BLaER1 (cell line): Measurements from ENCODE around the gene USP35.

Source experiments
- H3K27ac ChIP-seq: shearing (Covaris generic); formaldehyde crosslinking; 2 replicates; pipeline ENCODE4 v1.8.1; 2022
- H3K27me3 ChIP-seq: shearing (Covaris generic); formaldehyde crosslinking; 2 replicates; pipeline ENCODE4 v1.8.1; 2022
- H3K36me3 ChIP-seq: shearing (Covaris generic); formaldehyde crosslinking; 2 replicates; pipeline ENCODE4 v1.8.1; 2022
- H3K4me1 ChIP-seq: shearing (Covaris generic); formaldehyde crosslinking; 2 replicates; pipeline ENCODE4 v1.8.1; 2022
- H3K4me2 ChIP-seq: shearing (Covaris generic); formaldehyde crosslinking; 2 replicates; pipeline ENCODE4 v1.8.1; 2022
- H3K4me3 ChIP-seq: shearing (Covaris generic); formaldehyde crosslinking; 2 replicates; pipeline ENCODE4 v1.8.1; 2022
- H3K9ac ChIP-seq: shearing (Covaris generic); formaldehyde crosslinking; 2 replicates; pipeline ENCODE4 v1.8.1; 2022
- H3K9me3 ChIP-seq: shearing (Covaris generic); formaldehyde crosslinking; 2 replicates; pipeline ENCODE4 v1.8.1; 2022
- H4K20me1 ChIP-seq: shearing (Covaris generic); formaldehyde crosslinking; 2 replicates; pipeline ENCODE4 v1.8.1; 2022
- Cebpa-rat ChIP-seq: shearing (Covaris generic); IDR thresholded peaks from 2 replicates; pipeline ENCODE4 v1.8.1; 2022

The USP35 gene

GRCh38 chr11:78244080-78244479, 55.4 kb downstream of the USP35 start:
- TF ChIP-seq Cebpa-rat = no peak
- peaks cover 29% of the 10 kb centered on the region; the same call in 1 of the 2 replicates for H4K20me1 ChIP-seq
- no peak overlapping the region for H3K4me3 ChIP-seq
- peaks cover 61% of the 10 kb centered on the region for H3K9me3 ChIP-seq
- H3K4me2 ChIP-seq = no peak overlapping the region
- peaks cover 87% of the 10 kb centered on the region for H3K36me3 ChIP-seq
- H3K27me3 ChIP-seq = no peaks in the 10 kb centered on the region
- no peak overlapping the region for H3K27ac ChIP-seq
- H3K4me1 ChIP-seq = peaks cover 9% of the 10 kb centered on the region; the same call in 1 of the 2 replicates
- no peak overlapping the region for H3K9ac ChIP-seq

GRCh38 chr11:78244546-78245255, 56.0 kb downstream of the USP35 start:
- peaks cover 23% of the 10 kb centered on the region; the same call in 1 of the 2 replicates for H4K20me1 ChIP-seq
- H3K27ac ChIP-seq = no peak overlapping the region
- peaks cover 9% of the 10 kb centered on the region; the same call in 1 of the 2 replicates for H3K4me1 ChIP-seq
- no peaks in the 10 kb centered on the region for H3K27me3 ChIP-seq
- peaks cover 87% of the 10 kb centered on the region for H3K36me3 ChIP-seq
- no peak overlapping the region for H3K4me2 ChIP-seq
- peaks cover 55% of the 10 kb centered on the region for H3K9me3 ChIP-seq
- TF ChIP-seq Cebpa-rat = no peak
- no peak overlapping the region for H3K9ac ChIP-seq
- no peak overlapping the region for H3K4me3 ChIP-seq

- no peak for TF ChIP-seq Cebpa-rat
- peaks cover 48% of the 10 kb centered on the region for H4K20me1 ChIP-seq
Observed at GRCh38 chr11:78248191-78248590, 59.5 kb downstream of the USP35 start.

DNA sequence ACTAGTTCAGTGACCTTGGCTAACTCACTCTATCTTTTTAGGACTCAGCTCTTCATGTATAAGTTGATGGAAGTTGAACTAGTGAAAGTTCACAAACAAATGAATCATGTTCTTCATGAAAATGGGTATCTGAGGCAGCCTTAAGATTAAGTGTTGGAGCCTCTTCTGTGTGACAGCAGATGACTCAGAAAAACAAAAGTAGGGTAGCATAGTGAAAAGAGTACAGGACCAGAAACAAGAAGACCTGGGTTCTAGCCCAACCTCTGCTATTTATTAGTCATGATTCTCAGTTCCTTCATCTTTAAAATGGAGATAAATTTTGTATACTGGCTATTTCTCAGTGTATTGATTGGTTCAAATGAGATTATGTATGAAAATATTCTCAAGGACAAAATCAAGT, 60.2 kb downstream of the USP35 start:
- H4K20me1 ChIP-seq = peaks cover 53% of the 10 kb centered on the region
- no peak overlapping the region for H3K4me3 ChIP-seq
- H3K9ac ChIP-seq = no peak overlapping the region
- H3K4me2 ChIP-seq = no peak overlapping the region
- H3K27ac ChIP-seq = no peak overlapping the region
- peaks cover 9% of the 10 kb centered on the region; the same call in 1 of the 2 replicates for H3K4me1 ChIP-seq
- no peaks in the 10 kb centered on the region for H3K27me3 ChIP-seq
- H3K9me3 ChIP-seq = peaks cover 15% of the 10 kb centered on the region
- H3K36me3 ChIP-seq = peaks cover 77% of the 10 kb centered on the region
- no peak for TF ChIP-seq Cebpa-rat

More at GRCh38 chr11:78248191-78248590, 59.5 kb downstream of the USP35 start:
- H3K27ac ChIP-seq = no peak overlapping the region
- H3K27me3 ChIP-seq = no peaks in the 10 kb centered on the region
- H3K4me2 ChIP-seq = no peak overlapping the region
- no peak overlapping the region for H3K4me3 ChIP-seq
- H3K9me3 ChIP-seq = peaks cover 20% of the 10 kb centered on the region
- H3K36me3 ChIP-seq = peaks cover 78% of the 10 kb centered on the region
- H3K9ac ChIP-seq = no peak overlapping the region
- peaks cover 9% of the 10 kb centered on the region; the same call in 1 of the 2 replicates for H3K4me1 ChIP-seq

GRCh38 chr11:78250099-78250498, 61.4 kb downstream of the USP35 start:
- peaks cover 57% of the 10 kb centered on the region for H4K20me1 ChIP-seq
- H3K27ac ChIP-seq = no peak overlapping the region
- no peak for TF ChIP-seq Cebpa-rat
- no peak overlapping the region for H3K4me3 ChIP-seq
- H3K4me1 ChIP-seq = no peaks in the 10 kb centered on the region
- no peak overlapping the region for H3K9ac ChIP-seq
- peaks cover 77% of the 10 kb centered on the region for H3K36me3 ChIP-seq
- peaks cover 15% of the 10 kb centered on the region for H3K9me3 ChIP-seq
- H3K4me2 ChIP-seq = no peak overlapping the region
- H3K27me3 ChIP-seq = no peaks in the 10 kb centered on the region

GRCh38 chr11:78251083-78251775, 62.5 kb downstream of the USP35 start:
- Histone ChIP-seq H3K27ac (no peak overlapping the region), H3K4me3 (no peak overlapping the region), H4K20me1 (peaks cover 63% of the 10 kb centered on the region), H3K4me2 (no peak overlapping the region), H3K9me3 (peaks cover 8% of the 10 kb centered on the region), H3K27me3 (no peaks in the 10 kb centered on the region), H3K9ac (no peak overlapping the region), H3K36me3 (peaks cover 78% of the 10 kb centered on the region), H3K4me1 (no peaks in the 10 kb centered on the region)
- no peak for TF ChIP-seq Cebpa-rat

- H3K9ac ChIP-seq = no peak overlapping the region
- no peaks in the 10 kb centered on the region for H3K4me1 ChIP-seq
- no peak overlapping the region for H3K27ac ChIP-seq
- H3K4me3 ChIP-seq = no peak overlapping the region
- peaks cover 89% of the 10 kb centered on the region for H4K20me1 ChIP-seq
- peaks cover 72% of the 10 kb centered on the region for H3K36me3 ChIP-seq
- no peaks in the 10 kb centered on the region for H3K9me3 ChIP-seq
- no peak overlapping the region for H3K4me2 ChIP-seq
- no peak for TF ChIP-seq Cebpa-rat
- no peaks in the 10 kb centered on the region for H3K27me3 ChIP-seq
Observed at GRCh38 chr11:78253797-78254196, 65.1 kb downstream of the USP35 start.

DNA sequence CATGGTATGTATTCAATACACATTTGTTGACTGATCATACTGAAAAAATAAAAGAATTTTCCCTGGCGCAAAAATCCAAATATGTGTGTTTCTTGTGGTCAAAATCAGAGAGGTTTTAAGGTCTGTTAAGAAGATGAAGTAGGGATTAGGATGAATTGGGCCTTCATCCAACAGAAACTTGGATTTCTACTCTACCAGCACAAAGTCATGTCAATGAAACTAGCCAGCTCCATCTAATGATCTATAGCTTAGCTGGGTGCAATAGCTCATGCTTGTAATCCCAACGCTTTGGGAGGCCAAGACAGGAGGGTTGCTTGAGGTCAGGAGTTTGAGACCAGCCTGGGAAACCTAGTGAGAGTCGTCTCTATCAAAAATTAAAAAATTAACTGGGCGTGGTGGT, 65.5 kb downstream of the USP35 start:
- Histone ChIP-seq H3K36me3 (peaks cover 67% of the 10 kb centered on the region), H3K27ac (no peak overlapping the region), H4K20me1 (peaks cover 94% of the 10 kb centered on the region)

DNA sequence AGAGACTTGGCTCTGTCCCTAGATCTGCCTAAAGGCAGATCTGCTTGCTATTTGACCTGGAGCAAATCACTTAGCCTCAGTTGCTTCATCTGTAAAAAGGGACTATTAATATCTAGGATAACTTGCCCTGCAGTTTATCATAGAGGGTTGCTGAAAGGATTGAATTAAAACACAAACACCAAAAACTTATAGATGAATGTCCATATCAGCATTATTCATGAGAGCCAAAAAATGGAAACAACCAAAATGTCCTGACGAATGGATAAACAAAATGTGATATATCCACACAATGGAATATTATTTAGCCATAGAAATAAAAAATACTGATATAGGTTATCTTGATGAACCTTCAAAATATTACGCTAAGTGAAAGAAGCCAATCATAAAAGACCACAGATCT, 67.2 kb downstream of the USP35 start:
- Histone ChIP-seq H3K4me1 (no peaks in the 10 kb centered on the region), H3K9ac (no peak overlapping the region), H3K4me2 (no peak overlapping the region), H3K27me3 (no peaks in the 10 kb centered on the region), H3K9me3 (no peaks in the 10 kb centered on the region), H4K20me1 (peaks cover 99% of the 10 kb centered on the region), H3K27ac (no peak overlapping the region), H3K4me3 (no peak overlapping the region), H3K36me3 (peaks cover 51% of the 10 kb centered on the region)
- TF ChIP-seq Cebpa-rat = no peak

More for the DNA sequence above, 65.5 kb downstream of the USP35 start:
- no peak overlapping the region for H3K4me3 ChIP-seq
- TF ChIP-seq Cebpa-rat = no peak
- no peaks in the 10 kb centered on the region for H3K9me3 ChIP-seq
- H3K9ac ChIP-seq = no peak overlapping the region
- H3K4me2 ChIP-seq = no peak overlapping the region
- no peaks in the 10 kb centered on the region for H3K27me3 ChIP-seq
- H3K4me1 ChIP-seq = no peaks in the 10 kb centered on the region

GRCh38 chr11:78256962-78257361, 68.2 kb downstream of the USP35 start:
- no peaks in the 10 kb centered on the region for H3K9me3 ChIP-seq
- no peak overlapping the region for H3K9ac ChIP-seq
- no peak overlapping the region for H3K4me2 ChIP-seq
- peaks cover 58% of the 10 kb centered on the region for H3K36me3 ChIP-seq
- no peak overlapping the region for H3K4me3 ChIP-seq
- peaks cover 99% of the 10 kb centered on the region for H4K20me1 ChIP-seq
- TF ChIP-seq Cebpa-rat = no peak
- no peaks in the 10 kb centered on the region for H3K27me3 ChIP-seq
- H3K27ac ChIP-seq = no peak overlapping the region
- H3K4me1 ChIP-seq = no peaks in the 10 kb centered on the region
